GM18498 (cell line): ENCODE measurements around the gene USP2.

Experiments
- ATAC-seq: cut with Tn5 transposase; IDR thresholded peaks from one replicate; pipeline ENCODE4 v1.9.1; 2021; ENCODE audit warnings: mild to moderate bottlenecking, moderate library complexity; ENCODE audit not compliant: unreplicated experiment

The USP2 gene, protein sequence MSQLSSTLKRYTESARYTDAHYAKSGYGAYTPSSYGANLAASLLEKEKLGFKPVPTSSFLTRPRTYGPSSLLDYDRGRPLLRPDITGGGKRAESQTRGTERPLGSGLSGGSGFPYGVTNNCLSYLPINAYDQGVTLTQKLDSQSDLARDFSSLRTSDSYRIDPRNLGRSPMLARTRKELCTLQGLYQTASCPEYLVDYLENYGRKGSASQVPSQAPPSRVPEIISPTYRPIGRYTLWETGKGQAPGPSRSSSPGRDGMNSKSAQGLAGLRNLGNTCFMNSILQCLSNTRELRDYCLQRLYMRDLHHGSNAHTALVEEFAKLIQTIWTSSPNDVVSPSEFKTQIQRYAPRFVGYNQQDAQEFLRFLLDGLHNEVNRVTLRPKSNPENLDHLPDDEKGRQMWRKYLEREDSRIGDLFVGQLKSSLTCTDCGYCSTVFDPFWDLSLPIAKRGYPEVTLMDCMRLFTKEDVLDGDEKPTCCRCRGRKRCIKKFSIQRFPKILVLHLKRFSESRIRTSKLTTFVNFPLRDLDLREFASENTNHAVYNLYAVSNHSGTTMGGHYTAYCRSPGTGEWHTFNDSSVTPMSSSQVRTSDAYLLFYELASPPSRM

DNA sequence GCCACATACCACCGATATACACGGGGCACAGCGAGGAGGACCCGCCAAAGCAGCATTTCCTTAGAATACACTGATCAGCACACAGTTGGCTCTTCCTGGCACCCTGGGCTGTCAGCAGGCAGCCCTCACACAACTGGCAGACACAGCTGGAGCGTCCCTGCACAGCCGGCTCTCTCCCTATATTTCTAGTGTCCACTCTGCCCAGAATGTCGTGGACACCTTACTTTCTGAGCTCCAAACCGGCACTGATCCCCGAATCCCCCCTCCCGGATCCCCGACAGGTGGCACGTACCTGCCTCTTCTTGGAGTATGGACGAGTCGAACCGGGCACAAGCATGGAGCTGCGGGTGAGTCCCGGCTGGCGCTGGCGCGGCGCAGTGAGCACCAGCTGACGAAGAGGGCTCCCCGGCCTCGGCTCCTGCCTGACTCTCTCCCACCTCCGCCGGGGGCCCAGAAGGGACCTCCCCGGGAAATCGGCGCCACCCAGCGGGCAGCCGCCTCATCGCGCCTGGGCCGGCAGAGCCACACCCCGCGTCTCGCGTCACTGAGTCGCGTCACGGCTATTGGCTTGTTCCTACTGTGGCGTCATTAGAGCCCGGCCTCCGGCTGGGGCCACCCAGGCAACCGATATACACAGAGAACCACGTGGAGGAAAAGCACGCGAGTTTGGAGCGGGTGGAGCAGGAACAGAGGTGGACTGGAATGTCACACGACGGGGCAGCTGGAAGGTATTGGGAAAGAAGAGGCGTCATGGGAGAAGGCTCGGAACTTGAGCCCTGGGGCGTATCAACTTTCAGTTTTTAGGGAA is at the start of gene USP2:
Gene USP2 (minus strand): TSS at position 510 of the 808 bp plus-strand sequence. CDS start 8,210 bp downstream, outside the sequence.
- ATAC-seq = peak; percentile 99

GRCh38 chr11:119427279-119427678 is 45.8 kb upstream of the USP2 start:
- no peak for ATAC-seq

GRCh38 chr11:119426142-119426541 is 44.7 kb upstream of the USP2 start:
- no peak for ATAC-seq

- no peak for ATAC-seq
Measured at GRCh38 chr11:119424775-119425174, 43.3 kb upstream of the USP2 start.

DNA sequence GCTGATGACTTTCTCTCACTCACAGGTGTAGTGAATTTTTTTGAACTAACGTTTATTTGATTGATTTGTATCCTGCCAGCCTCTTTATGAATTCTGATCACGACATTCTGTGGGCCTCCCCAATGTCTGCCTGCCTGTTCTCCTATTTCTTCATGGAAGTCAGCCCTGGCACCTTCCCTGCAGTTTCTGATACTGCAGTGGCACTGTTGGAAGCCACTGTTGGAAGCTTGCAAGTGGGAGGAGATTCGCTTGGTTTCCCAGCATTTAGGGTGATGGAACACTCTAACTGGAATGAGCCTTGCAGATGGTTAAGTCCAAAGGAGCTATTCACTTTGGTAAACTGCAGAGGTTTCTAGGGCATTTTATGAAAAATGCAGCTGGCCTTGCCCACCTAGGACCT is 42.8 kb upstream of the USP2 start:
- no peak for ATAC-seq

- ATAC-seq = no peak
Measured at GRCh38 chr11:119423509-119424254, 42.2 kb upstream of the USP2 start.

GRCh38 chr11:119422809-119423508 is 41.5 kb upstream of the USP2 start, which contains the start of gene THY1:
THY1 (minus strand) TSS chr11:119423172; CDS start chr11:119420905, 2,267 bp downstream.
- ATAC-seq = no peak

DNA sequence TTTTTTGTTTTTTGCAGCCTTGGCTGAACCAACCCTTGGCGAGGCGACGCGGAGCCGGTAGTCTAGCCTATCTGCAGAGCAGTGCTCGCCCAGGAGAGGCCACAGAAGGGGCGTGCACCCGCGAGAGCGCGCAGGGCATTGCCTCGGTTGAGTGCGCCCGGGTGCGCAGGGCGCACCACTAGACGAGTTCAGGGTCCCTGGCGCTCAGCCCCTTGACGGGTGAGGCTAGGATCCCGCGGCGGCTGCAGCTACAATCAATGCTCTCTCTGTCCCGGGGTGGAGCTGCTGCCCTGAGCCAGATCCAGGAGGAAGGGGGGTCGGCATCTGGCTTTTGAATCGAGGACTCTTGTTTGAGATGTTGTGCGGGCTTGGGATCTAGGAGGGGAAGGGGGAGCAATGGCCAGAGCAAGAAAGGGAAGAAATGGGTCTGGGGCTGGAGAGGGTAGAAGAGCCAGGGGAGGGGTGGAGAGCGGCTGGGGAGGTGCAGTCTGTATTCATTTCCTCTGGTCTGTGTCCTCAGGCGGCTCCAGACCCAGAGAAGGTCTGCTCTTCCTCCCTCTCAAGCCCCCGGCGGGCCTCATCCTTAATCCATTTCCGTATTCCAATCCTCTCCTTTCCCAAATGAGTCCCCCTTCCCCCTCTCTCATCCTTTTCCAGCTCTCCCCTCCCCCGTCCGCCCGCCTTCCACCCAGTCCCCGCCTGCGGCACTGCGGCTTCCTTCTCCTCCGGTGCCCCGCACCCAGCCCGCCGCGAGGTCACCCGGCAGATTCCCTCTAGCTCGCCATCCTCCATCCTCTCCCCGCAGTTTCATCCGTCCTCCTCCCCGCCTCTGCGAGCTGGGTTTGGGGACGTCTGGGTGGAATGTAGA is 40.7 kb upstream of the USP2 start:
- no peak for ATAC-seq

DNA sequence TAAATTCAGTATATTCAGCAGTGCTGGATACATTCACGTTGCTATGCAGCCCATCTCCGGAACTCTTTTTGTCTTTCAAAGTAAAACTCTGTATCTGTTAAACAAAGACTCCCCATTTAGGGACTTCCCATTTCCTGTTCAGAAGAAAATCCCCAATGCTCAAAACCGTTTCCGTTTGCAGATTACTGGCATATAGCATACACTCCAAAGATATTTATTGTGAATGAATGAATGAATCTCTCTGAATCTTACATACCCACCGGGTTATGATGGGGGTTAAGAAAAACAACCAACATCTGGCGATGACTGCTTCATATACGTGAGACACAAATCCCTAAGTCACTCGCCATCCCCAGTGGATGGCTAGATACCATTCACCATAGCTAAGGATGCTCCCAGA is 39.9 kb upstream of the USP2 start:
- ATAC-seq = no peak

DNA sequence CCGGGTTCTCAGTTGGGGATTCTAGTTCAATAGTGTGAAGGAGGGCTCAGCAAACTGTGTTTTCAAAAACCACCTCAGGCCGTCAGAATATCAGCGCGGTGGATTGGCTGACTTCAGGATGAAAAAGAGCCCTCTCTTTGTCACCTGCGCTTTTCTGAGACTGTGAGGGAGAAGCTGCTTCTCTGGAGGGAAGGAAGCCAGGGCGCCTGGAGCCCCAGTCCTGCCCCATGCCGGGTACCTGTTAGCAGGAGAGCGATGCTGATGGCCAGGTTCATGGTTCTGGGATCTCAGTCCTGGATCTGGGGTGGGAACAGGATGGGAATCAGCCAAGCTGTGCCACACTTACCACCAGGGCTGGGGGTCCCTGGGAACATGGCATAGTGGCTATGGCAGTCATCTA is 39.1 kb upstream of the USP2 start:
- ATAC-seq = no peak

DNA sequence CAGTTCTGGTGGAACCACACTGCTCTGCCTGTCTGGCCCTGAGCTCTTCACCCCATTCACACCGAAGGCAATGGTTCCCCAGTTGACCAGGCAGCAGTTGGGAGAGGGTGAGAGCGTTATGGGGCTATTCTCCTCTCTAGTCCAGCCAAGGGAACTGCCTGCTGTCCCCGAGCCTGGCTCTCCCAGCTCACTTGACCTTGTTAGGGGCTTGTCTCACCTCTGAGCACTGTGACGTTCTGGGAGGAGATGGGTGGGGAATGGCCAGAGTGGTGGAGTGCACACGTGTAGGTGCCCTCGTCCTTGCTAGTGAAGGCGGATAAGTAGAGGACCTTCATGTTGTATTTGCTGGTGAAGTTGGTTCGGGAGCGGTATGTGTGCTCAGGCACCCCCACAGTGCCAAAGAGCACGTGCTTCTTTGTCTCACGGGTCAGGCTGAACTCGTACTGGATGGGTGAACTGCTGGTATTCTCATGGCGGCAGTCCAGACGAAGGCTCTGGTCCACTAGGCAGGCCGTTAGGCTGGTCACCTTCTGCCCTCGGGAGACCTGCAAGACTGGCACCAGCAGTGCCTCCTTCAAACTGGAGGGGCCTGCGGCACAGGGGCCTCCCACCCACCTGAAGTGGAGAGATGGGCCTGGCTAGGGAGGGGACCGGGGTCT is 38.5 kb upstream of the USP2 start:
- no peak for ATAC-seq

- ATAC-seq = no peak
Measured at GRCh38 chr11:119419246-119419645, 37.8 kb upstream of the USP2 start.

- ATAC-seq = no peak
Measured at GRCh38 chr11:119418759-119419158, 37.3 kb upstream of the USP2 start.

DNA sequence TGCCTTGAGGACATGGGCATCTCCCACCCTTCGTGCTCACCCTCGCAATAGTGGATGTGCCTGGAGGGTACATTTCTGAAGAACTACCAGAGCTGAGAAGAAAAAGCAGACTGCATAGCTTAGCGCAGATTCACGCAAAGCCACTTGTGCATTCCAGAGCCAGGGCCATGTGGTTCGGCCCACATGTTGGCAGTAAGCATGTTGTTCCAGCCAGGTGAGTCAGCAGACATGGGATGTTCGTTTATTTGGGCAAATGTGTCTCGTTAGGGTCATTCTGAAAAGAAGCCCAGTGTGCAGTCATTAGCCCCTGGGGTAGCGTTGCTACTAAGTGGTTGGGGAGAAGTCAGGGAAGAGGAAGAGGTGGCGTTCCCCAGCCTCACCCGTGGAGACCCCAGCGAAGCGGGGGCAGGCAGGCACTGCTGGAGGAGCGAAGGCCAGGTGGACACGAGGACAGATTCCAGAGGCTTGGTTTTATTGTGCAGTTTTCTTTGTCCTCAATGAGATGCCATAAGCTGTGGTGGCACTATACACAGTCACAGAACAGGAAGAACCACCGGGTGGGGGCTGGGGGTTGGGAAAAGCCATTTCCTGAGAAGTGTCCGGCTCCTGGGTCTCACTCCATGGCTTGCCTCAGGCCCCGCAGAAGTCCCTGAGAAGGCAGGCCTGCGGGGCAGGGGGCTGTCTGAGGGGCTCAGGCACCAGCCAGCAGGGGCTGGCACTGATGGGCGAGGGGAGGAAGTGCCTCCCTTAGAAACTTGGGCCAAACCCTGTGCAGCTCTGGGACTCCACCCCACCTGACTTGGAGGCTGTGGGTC is 36.4 kb upstream of the USP2 start:
- no peak for ATAC-seq

DNA sequence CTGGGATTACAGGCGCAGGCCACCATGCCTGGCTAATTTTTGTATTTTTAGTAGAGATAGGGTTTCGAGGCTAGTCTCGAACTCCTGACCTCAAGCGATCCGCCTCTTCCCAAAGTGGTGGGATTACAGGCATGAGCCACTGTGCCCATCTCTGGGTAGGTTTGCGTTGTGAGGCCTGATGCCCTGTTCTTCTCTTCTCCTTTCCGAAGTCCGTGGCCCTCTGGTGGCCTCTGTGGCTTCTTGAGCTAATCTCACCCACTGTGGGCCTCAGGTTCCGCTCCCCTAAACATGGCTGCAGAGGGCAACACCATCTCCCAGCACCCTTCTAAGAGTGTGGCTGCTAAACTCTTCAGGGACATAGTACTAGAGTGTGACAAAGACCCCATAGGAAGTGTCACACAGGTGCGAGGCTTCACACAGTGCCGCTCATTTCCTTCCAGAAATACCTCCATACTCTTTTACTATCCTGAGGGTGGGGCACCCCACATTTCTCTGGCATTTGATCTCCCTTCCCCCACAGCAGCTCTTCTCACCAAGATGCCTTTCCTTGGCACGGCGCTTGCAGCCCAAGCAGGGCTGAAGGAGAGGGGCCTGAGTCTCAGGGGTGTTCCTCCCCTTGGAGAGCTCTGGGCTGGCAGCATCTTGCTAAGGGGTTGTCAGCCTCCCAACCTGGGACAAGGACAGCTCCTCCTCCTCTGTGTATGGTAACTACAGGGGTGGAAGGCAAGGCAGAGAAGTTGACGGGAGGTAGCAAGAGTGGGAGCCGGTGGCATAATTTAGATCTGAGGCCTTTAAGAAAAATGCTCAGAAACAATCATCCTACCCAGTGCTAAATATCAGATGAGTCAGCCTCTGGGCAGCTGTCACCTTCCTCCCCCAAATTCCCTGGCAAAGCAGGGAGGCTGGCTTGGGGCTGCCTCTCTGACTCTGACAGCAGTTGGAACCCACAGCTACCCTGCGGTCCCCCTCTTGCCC is 35.4 kb upstream of the USP2 start:
- no peak for ATAC-seq

- no peak for ATAC-seq
Measured at GRCh38 chr11:119415966-119416365, 34.5 kb upstream of the USP2 start.

DNA sequence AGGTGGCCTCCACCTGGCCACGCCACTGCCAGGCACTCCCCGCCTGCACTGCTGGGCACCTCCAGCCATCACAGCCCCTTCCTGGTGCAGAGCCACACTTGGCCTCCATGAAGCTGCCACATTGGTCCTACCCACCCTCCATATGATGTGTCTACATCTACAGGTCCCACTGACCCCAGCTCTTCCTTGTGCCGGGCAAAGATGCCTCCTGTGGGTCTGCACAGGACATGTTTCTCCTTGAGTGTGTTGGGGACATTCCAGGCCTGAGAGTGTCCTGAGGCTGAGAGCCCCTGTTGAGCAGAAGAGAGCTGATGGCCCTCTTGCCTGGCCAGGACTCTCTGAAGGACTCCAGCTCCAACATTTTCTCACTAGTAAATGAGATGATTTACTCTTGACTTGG is 34.0 kb upstream of the USP2 start:
- ATAC-seq = no peak
